Measurements from ENCODE around the gene KRT71.
"Not testable (repeated sequence)": the region's sequence is repeated elsewhere in the genome, so short reads cannot be mapped to it uniquely, and the experiment has no call there.

DNA sequence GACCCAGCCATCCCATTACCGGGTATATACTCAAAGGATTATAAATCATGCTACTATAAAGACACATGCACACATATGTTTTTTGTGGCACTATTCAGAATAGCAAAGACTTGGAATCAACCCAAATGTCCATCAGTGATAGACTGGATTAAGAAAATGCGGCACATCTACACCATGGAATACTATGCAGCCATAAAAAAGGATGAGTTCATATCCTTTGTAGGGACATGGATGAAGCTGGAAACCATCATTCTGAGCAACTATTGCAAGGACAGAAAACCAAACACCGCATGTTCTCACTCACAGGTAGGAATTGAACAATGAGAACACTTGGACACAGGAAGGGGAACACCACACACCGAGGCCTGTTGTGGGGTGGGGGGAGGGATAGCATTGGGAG is 41.3 kb upstream of the KRT71 start:
- TF ChIP-seq EP300 (IDR thresholded peaks at IDR 0.05; ENCODE audit: borderline replicate concordance in 1 of 2, low read depth in 2 of 2, low read length in 2 of 2); RNF2 (IDR thresholded peaks at IDR 0.05; ENCODE audit: borderline replicate concordance, low read depth, low read length, missing control alignments, poor library complexity, severe bottlenecking); ATF2 (IDR thresholded peaks at IDR 0.05; ENCODE audit: low read length); TCF12 (IDR thresholded peaks at IDR 0.05; ENCODE audit: low read depth, low read length): not testable (repeated sequence)

Data from H1 (cell line).